ENCODE results near the gene S100Z. TPM values are rescaled to one million over a fixed set of nuclear protein-coding genes. Genes with fewer than 3 reads are reported as not detected.

S100Z gene
- total RNA-seq, 1 experiment from 2014 or later: not detected

GRCh38 chr5:76874088-76874581, 24.3 kb downstream of the S100Z start:
- no peak overlapping the region for H3K27ac Mint-ChIP-seq (ENCODE audit: unreplicated experiment)
- no TSS peak for BruUV-seq (replicated peaks)
- CTCF ChIA-PET: no interaction called here

GRCh38 chr5:76888733-76889300, 39.0 kb downstream of the S100Z start:
- CTCF ChIA-PET: no interaction called here
- BruUV-seq (replicated peaks): no TSS peak
- DNase-seq: no peak
- TF ChIP-seq CTCF (IDR thresholded peaks at IDR 0.05; ENCODE audit: unreplicated experiment): no peak
- intact Hi-C loops (cut with micrococcal nuclease; ENCODE audit: unreplicated experiment): no loop called here
- Mint-ChIP-seq H3K36me3 (ENCODE audit: insufficient read depth, unreplicated experiment) (no peaks in the 10 kb centered on the region), H3K9me3 (ENCODE audit: low read depth, unreplicated experiment) (no peaks in the 10 kb centered on the region), H3K4me3 (ENCODE audit: low read depth, unreplicated experiment) (no peak overlapping the region), H3K27me3 (ENCODE audit: unreplicated experiment) (peaks cover 62% of the 10 kb centered on the region), H3K4me1 (ENCODE audit: low read depth, unreplicated experiment) (no peaks in the 10 kb centered on the region), H3K27ac (ENCODE audit: unreplicated experiment) (no peak overlapping the region)

More at GRCh38 chr5:76874088-76874581, 24.3 kb downstream of the S100Z start:
- Mint-ChIP-seq H3K27me3 (ENCODE audit: unreplicated experiment) (no peaks in the 10 kb centered on the region), H3K4me1 (ENCODE audit: low read depth, unreplicated experiment) (peaks cover 17% of the 10 kb centered on the region), H3K36me3 (ENCODE audit: insufficient read depth, unreplicated experiment) (no peaks in the 10 kb centered on the region), H3K4me3 (ENCODE audit: low read depth, unreplicated experiment) (no peak overlapping the region), H3K9me3 (ENCODE audit: low read depth, unreplicated experiment) (no peaks in the 10 kb centered on the region)
- intact Hi-C loops (cut with micrococcal nuclease; ENCODE audit: unreplicated experiment): no loop called here
- no peak for TF ChIP-seq CTCF (IDR thresholded peaks at IDR 0.05; ENCODE audit: unreplicated experiment)
- no peak for DNase-seq

- H3K36me3 Mint-ChIP-seq (ENCODE audit: insufficient read depth, unreplicated experiment): no peaks in the 10 kb centered on the region
- H3K4me1 Mint-ChIP-seq (ENCODE audit: low read depth, unreplicated experiment): no peaks in the 10 kb centered on the region
- peaks cover 2% of the 10 kb centered on the region for H3K9me3 Mint-ChIP-seq (ENCODE audit: low read depth, unreplicated experiment)
- no TSS peak for BruUV-seq (replicated peaks)
- DNase-seq: no peak
- H3K27ac Mint-ChIP-seq (ENCODE audit: unreplicated experiment): no peak overlapping the region
- intact Hi-C loops (cut with micrococcal nuclease; ENCODE audit: unreplicated experiment): no loop called here
- H3K4me3 Mint-ChIP-seq (ENCODE audit: low read depth, unreplicated experiment): no peak overlapping the region
- CTCF ChIA-PET: no interaction called here
- H3K27me3 Mint-ChIP-seq (ENCODE audit: unreplicated experiment): peaks cover 48% of the 10 kb centered on the region
- no peak for TF ChIP-seq CTCF (IDR thresholded peaks at IDR 0.05; ENCODE audit: unreplicated experiment)
Observed at GRCh38 chr5:76893294-76893693, 43.5 kb downstream of the S100Z start.

GRCh38 chr5:76896196-76896595, 46.4 kb downstream of the S100Z start:
- CTCF ChIA-PET: no interaction called here
- Mint-ChIP-seq H3K27me3 (ENCODE audit: unreplicated experiment) (peaks cover 59% of the 10 kb centered on the region), H3K4me3 (ENCODE audit: low read depth, unreplicated experiment) (no peak overlapping the region), H3K36me3 (ENCODE audit: insufficient read depth, unreplicated experiment) (no peaks in the 10 kb centered on the region), H3K4me1 (ENCODE audit: low read depth, unreplicated experiment) (no peaks in the 10 kb centered on the region), H3K27ac (ENCODE audit: unreplicated experiment) (no peak overlapping the region), H3K9me3 (ENCODE audit: low read depth, unreplicated experiment) (peaks cover 10% of the 10 kb centered on the region)
- DNase-seq: no peak
- TF ChIP-seq CTCF (IDR thresholded peaks at IDR 0.05; ENCODE audit: unreplicated experiment): no peak
- no TSS peak for BruUV-seq (replicated peaks)
- intact Hi-C loops (cut with micrococcal nuclease; ENCODE audit: unreplicated experiment): no loop called here

All from Calu3 (cell line).